Measurements from ENCODE around the gene GAL3ST2.
A peak's percentile ranks its signal among the peaks of the same experiment; 100 is the strongest.
"Not testable (repeated sequence)": the region's sequence is repeated elsewhere in the genome, so short reads cannot be mapped to it uniquely, and the experiment has no call there.

The GAL3ST2 gene

DNA sequence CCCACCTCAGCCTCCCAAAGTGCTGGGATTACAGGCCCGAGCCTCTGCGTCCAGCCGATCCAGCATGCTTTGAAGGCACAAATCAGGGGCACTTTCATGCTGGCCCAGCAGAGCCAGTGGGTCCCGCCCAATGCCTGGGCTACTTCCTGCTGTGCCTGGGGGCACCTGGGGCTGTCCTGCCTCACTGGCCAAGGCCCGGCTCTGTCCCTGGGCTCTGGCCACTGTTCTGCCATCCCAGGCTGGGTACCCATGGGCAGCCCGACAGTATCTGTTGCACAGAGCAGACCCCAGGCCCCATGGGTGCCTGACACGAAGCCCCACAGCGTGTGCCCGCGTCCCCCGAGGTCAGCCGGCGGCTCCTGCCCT, 6.8 kb upstream of the GAL3ST2 start:
- DNase-seq: no peak

DNA sequence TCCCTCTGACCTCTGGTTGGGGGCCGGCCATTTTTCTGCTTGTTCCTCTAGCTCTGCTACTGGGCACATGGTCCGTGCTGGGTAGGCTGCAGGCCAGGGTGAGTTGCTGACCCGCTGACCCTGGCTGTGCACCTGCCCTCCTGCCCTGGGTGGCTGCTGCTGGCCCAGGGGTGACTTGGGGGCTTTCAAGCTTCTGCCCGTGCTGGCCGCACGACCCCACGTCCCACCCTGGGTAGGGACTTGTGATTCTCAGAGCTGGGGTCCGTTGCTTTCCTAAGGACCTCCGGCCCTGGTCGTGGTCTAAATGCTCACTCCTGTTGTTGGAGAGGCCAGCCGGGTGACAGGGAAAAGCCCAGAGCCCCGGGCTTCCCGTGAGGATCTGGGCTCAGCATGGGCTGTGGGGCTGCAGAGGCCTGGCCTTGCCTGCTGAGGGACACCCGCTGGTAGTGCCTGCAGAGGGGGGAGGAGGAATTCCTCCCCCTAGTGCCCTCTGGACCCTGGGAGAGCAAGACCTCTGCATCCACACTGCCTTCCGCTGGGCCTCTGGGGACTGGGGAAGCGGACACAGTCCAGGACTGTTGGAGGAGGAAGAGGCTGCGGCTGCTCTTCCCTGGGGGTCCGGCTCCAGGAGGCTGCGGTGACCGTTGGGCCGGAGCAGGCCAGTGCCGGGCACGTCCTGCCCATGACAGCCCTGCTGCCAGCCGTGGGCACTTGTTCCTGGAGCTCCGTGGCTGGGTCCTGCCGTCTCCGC, 6.3 kb upstream of the GAL3ST2 start:
- DNase-seq: peak; percentile 50

DNA sequence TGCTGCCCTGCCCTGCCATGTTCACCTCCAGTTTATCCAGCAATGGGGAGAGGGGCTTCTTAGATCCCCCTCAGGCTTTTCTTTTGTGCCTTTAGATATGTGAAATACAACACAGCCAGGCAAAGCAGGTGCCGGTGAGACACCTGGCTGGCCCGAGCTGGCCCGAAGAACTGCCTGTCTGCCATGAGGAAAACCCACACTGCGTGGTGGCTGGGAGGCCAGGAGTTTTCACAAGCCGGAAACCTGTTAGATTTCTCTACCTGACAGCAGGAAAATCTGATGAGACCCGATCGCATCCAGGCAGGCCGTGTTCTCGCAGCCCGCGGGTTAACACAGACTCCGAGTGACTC, 5.7 kb upstream of the GAL3ST2 start:
- DNase-seq: peak; percentile 48

DNA sequence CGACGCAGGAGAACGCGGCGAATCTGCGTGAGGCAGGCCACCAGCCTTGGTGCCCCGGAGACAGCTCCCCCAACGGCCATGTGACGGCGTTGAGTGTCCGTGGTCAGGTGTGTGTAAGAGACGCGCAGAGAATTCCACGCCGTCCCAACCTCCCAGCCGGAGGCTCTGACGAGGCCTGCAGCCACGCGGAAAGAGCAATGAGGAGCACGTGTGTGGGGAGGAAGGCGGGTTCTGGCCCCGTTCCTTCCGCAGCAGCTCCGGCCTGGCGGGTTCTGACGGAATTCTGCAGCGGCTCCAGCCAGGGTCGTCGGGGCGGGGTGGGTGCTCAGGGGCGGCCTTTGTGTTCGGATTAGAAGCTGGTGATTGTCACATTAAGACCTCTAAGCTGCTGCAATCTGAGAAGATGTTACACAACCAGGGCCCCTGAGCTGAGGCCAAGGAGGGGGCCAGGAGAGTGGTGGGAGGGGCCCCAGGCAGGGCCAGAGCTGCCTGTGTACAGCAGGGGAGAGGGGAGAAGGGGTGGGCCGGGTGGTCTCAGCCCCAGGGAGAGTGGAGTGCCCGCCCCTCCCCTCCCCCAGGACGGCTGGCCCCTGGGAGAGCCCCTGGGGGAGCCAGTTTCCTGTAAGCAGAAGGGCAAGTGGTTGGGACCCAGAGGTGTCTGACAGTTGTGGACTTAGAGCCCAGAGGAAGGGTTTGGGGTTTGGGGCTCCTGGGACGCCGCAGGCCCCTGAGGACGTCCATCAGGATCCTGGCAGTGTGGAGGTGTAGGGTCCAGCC, 5.1 kb upstream of the GAL3ST2 start:
- DNase-seq: peak; percentile 72

DNA sequence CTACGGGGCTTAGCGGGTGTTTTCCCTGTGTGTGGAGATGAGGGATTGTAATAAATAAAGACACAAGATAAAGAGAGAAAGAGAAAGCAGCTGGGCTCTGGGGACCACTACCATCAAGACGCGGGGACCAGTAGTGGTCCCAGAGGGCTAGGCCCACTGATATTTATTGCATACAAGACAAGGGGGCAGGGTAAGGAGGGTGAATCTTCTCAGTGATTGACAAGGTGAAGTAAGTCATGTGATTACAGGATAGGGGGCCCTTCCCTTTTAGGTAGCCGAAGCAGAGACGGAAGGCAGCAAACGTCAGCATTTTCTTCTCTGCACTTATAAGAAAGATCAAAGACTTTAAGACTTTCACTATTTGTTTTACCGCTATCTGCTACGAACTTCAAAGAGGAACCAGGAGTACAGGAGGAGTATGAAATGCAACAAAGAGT, 4.5 kb upstream of the GAL3ST2 start:
- DNase-seq: peak; percentile 44

DNA sequence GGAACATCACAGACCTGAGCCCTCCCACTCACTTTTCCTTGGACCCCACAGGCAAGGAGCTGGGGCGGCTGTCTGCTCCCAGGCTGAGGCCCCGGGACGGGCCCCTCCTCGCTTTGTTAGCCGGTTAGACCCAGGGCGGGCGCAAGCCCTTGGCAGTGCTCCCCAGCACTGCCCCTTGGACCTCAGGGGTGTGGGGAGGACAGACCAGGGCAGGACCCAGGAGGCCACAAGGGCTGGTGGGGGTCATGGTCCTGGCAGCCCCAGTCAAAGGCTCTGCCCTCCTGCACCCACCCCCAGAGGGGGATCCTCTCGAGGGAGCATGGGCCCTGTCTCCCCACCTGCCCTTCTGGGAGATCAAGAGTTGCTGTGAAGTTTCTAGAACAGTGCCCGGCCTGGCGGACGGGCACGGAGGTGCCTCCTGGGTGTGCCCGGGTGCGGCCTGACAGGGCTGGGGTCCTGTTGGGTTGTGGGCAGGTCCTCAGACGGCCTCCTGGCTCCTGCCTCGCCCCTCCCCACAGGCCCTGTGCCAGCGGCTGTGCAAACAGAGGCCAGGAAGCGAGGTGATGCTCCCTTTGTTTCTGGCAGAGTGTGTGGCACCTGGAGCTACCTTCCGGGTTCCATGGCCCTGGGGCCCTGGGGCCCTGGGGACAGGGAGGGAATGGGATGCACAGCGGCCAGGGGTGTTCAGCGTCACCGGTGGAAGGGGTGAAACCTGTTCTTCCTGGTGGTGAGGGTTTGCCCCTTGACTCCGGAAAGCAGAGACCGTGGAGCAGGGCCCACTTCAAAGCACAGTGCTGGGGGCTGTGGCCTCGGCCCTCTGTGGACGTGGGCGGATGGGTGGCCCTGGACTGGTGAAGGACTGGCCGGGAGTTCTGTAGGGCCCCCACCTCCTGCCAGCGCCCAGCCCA, 2.9 kb upstream of the GAL3ST2 start:
- no peak for DNase-seq

DNA sequence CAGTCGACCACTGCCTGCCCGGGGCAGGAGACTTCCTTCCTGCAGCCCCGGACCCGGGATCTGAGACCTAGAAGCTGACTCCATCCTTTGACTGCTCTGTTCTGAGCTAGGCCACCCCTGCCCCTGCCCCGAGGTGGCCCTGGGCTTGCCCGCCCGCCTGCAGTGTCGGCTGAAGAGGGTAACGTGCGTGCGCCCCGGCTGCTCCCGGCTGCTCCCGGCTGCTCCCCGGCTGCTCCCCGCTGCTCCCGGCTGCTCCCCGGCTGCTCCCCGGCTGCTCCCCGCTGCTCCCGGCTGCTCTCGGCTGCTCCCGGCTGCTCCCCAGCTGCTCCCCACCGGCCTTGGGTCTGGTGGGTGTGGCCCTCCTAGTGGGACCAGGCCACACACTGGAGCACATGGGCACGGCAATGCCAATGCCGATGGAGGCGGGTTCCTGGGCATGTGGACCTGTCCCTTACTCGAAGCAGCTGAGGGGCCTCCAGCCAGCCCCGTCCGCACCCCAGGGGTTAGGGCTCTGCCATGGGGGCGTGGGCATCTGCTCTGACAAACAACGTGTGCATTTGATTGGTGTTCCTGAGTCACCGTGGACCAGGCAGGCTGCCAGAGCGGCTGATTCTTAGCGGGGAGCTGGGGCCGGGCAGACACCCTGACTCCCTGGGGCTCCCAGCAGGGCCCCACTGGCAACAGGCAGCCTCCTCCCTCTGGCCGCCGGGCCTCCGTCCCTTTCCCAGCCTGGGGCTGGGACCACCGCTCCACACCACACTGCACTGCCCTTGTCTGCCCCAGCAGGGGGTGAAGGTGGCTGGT, 2.0 kb upstream of the GAL3ST2 start:
- DNase-seq: no peak

DNA sequence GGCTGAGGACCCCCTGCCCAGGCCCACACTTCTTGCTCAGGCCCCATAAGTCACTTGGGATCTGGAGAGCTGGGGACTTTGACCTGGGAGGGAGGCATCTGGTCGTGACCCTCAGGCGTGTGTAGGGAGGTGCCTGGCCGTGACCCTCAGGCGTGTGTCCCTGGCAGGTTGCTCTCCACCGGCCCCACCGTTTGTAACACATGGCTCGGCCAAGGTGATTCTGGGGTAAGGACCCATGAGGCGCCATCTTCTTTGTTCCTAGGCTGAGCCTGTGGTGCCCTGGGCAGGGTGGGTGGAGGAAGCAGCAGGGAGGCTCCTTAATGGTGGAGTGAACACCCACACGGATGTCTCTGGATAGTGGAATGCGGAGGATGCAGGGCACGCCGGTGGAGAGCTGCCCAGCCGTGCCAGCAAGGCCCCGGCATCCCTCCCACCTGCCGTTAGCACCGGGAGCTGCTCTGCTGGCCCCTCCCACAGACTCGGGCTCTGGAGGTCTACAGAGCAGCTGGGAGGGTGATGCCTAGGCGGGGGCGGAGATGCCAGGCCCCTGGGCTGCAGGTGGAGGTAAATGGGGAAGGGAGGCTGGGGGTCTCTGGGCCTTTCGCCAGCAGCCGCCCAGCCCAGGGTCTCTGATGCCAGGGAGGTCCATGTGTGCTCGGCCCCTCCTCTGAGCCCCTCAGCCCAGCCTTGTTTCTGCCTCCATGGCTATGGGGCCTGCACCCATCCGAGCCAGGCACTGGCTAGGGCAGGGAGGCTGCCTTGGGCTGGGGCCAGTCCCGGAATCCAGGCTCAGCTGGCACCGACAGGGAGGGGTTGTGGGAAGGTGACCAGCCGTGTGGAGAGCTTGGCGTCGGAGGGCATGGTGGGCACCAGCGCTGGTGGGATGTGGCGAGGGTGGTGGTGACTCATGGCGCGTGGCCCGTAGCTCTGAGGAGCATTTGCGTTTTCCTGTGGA, 1.1 kb upstream of the GAL3ST2 start:
- DNase-seq: no peak

DNA sequence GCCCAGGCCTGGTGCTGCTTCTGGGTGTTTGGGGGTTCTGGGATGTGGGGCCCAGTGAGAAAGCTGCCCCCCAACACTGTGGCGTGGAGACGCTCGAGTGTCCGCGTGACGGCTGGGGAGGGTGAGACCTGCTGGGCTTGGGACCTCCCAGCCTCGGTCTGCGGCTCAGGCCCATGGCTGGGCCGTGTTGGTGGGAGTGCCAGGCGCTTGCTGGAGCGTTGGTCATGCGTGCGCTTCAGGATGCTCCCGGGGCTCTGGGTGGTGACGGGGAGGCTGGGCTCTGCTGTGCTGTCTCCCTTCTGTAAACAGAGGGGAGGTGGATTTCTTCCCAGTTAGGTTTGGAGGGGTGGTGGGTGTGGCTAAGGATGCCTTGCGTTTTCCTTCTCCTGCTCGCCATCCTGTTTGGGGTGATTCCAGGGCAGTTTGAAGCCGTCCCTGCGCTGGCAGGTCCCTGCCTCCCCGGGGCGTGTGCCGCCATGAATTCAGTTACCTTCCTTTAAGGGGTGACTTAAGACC, 606 bp downstream of the GAL3ST2 start:
- DNase-seq: no peak

DNA sequence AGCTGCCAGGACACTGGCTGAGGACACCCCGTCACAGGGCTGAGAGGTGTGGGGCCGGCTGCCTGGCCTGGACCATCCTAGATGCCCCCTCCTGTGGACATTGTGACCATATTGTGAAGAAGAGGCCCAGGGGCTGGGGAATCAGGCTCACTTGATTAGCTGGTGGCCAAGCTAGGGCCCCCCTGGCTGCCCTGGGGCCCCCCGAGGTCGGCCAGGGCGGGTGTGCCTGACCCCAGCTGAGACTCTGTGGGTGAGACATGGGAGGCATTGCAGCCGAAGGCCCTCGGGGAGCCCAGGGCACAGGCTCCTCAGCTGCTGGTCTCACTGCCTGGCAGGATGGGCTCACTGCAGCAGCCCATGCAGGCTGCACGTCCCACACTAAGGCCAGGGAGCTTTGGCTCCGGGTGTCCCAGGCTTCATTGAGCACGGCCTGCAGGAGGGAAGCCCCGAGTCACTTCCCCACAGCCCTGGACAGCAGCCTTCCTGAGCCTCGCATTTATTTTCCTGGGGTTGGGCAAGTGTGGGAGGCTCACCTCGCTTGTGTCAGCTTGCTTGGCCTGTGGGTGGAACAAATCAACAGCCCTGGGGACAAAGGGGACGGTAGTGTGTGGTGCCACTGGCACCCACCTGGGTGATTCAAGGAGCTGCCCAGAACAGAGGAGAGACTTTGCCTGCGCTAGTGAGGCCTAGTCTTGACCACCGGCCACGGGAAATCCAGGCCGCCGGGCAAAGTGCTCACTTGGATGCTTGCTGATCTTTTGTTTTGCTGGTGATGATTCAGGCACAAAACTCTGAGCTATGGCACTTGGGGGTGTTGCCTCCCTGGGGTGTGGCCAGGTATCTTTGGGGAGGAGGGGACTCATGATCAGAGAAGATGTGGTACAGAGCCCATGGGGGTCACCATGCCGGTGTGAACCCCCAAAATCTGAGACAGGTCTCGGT, 1.3 kb downstream of the GAL3ST2 start:
- DNase-seq: no peak

DNA sequence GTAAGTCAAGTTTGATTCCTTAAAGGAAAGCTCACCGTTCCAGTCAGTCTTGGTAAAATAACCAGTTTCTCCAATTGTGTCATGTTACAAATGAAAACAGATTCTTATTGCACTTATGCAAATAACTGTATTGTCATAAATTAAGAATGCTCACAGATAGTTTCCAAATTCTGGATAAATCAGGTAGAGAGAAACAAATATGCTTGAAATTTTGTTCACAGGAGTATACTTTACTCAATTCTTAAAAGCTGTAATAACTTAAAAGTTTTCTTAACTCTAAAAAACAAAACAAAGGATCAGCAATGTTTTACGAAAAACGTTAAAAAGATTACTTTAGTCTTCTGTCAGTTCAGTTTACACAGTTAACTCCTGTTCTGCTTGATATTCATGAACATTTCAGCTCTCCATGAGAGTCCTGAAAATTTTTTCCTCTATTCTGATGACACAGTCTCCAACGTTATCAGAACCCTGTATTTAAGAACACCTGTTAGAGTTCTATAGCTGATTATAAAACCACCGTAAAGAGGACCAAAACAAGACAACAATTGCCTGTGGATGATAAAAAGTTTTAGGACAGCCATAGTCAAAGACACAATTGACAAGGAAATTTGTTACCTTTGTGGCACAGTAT, 4.4 kb downstream of the GAL3ST2 start:
- no peak for DNase-seq

DNA sequence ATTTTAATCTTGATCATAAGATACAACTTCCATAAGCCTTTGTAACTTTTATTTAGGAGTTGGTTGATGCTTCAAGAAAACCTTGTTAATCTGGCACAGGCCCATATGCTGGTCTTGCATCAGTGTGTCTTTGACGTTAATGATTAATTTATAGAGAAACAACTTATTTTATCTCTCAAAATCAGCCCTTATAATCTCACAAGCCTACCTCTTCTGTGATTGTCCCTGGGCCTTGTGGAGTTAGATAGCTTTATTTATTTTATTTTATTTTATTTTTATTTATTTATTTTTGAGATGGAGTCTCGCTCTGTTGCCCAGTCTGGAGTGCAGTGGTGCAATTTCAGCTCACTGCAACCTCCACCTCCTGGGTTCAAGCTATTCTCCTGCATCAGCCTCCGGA, 5.4 kb downstream of the GAL3ST2 start:
- DNase-seq: not testable (repeated sequence)

DNA sequence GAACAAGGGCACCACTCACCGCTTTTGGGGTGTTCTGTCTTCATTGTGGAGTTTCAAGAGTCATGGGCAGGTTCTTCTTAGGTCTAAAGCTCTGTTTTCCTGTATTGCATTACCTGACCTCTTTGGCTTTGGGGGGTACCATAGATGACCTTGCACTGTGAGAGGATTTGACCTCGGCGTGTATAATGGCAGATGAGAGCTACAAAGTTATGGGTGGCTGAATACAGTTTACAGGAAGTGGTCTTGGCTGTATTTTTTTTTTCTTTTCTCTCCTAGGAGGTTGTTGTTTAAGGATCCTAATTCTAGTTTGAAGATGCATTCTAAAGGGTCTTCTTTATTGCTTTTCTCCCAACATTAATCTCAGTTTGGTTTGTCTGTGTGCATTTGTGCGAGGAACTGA, 11.5 kb downstream of the GAL3ST2 start:
- no peak for DNase-seq

DNA sequence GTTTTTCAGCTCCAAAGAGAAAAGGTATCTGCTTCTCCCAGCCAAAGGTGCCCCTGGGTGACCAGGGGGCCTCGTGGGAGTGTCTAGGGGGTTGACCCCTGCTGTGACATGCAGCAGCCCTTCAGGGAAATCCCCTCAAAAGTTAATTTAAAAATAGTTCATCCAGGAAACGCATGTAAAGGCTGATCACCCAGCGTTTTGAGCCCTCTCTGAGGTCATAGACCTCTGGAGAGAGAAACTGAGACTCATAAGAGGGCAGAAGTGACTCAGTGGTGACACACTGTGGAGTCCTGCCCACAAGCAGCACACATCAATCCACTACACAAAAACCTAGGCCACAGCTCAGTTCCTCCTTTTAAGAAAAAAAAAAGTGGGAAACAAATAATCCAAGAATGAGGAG, 11.9 kb downstream of the GAL3ST2 start:
- DNase-seq: no peak

DNA sequence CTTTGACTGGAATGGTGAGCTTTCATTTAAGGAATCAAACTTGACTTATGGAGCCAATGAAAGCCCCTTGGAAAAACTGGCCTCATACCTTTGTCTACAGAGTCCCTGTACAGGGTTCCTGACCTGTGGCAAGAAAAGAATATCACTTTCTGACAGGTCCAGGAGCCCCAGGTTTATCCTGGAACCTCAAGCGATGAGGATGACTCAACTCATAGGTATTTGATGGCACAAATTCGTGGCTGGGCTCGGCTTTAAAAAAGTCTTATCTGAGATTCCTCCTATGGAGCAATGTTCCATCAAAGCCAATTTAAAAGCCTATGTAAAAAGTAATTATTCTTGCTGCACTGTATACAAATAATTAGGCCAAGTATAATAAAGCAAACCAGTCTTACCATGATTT, 14.8 kb downstream of the GAL3ST2 start:
- not testable (repeated sequence) for DNase-seq

DNA sequence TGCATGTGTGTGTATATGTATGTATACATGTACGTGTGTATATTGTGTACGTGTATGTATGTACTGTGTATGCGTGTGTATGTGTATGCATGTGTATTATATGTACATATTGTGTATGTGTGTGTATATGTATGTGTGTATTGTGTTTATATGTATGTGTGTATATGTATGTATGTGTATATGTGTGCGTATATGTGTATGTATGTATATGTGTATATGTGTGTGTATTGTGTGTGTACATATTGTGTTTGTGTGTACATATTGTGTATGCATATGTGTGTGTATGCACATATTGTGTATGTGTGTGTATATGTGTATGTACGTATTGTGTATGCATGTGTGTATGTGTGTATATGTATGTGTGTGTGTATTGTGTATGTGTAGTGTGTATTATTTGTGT, 16.8 kb downstream of the GAL3ST2 start:
- no peak for DNase-seq

DNA sequence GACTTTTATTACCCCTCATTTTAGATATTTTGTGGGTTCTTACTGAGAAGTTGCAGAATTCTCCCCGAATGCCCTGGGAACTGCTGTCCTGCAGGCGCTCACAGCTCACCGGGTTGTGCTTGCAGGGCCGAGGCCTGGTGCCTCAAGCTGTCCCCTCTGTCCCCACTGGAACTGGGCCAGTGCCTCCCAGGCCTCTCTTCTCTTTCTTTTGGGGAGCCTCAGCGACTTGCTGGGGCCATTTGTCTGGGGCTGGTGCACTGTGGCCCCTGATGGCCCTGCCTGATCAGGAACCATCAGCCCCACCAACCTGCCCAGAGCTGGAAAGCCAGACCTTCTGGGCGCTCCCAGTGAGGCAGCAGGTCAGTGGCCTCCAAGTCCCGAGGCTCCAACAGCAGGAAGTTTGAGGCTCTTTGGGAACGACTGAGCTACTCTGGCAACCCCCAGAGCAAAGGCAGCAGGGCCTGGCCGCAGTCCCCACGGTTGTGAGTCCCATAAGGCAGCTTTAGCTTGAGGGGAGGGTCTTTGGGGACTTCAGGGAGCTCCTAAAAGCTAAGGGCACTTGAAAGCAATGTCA, 17.7 kb downstream of the GAL3ST2 start:
- DNase-seq: no peak

DNA sequence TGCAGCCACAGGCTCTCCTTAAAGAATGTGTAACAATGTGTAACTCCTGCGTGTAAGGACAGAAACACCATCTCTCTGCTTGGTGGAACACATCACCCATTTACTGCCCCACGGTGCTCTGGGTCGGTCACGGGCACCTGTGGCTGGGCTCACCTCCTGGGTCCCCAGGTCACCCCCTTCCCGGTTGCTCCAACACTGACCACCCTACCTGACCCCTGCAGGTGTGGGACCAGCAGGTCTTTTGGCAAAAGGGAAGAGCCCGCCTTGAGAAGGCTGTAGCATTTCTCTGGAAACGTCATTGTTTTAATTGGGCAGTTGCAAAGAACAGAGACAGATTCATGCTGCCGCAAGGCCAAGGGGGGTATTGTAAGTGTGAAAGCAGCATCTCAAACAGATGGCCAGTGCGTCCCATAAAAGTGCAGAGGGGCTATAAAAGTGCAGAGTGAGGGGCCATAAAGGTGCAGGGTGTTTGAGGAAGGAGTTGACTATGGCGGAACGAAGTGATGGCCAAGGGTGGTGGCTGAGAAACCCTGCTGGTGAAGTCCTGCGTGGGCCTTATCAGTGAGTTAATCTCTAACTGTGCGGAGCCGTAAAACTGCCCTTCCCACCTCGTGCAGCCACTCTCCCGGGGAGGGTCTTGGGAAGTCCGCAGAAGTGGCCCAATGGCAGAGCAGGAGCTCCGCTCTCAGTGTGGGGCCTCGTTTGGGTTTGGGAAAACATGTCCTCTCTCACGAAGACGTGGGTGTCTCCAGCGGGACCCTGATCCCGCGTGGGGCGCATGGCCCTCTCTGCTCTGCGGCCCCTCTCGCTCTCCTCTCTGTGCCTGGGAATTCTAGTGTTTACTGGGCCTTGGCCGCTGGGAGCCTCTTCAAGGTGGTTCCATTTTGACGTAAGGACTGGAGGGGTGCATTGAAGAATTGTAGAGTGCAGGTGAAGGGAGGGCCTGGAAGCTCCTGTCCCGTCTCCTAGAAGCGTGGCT, 18.7 kb downstream of the GAL3ST2 start:
- no peak for DNase-seq

All from retina (tissue), 1 donor.